HK-2 (cell line): Measurements from ENCODE around the gene B3GNT8.
"Not testable (repeated sequence)": the region's sequence is repeated elsewhere in the genome, so short reads cannot be mapped to it uniquely, and the experiment has no call there.

Experiments
- DNase-seq: peaks from one replicate; pipeline ENCODE4 v3.0.0-alpha.2; 2018; ENCODE audit not compliant: unreplicated experiment

The B3GNT8 gene

GRCh38 chr19:41391618-41392017 lies 35.6 kb downstream of the B3GNT8 start:
- DNase-seq, result no peak

- no peak for DNase-seq
Measured at GRCh38 chr19:41386442-41386841, 40.7 kb downstream of the B3GNT8 start.

GRCh38 chr19:41384351-41384750 lies 42.8 kb downstream of the B3GNT8 start:
- peak; percentile 43 for DNase-seq

- DNase-seq, result not testable (repeated sequence)
Measured at GRCh38 chr19:41381536-41381935, 45.6 kb downstream of the B3GNT8 start.

DNA sequence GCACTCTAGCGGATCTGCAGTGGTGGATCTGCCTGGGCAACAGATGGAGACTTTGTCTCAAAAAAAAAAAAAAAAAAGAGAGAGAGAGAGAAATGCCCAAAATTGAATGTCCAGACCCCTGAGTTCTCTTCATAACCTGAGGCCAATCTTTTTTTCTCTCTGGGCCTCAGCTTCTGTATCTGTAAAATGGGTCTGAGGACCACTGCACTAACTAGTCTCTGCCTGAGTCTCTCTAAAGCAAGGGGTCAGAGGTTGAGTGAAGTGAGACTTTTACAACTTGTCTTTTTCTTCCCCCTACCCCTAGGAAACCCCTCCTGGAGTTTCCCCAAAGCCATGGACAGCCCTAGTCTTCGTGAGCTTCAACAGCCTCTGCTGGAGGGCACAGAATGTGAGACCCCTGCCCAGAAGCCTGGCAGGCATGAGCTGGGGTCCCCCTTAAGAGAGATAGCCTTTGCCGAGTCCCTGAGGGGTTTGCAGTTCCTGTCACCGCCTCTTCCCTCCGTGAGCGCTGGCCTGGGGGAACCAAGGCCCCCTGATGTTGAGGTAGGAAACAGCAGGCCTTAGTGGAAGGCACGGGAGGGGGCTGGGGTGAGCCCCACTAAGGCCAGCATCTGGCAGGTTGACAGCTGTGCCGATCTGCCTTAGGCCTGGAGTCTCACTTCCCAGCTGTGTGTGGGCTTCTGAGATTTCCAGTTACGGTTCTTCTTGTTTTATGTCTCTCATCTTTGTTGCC lies 49.0 kb downstream of the B3GNT8 start:
- no peak for DNase-seq

DNA sequence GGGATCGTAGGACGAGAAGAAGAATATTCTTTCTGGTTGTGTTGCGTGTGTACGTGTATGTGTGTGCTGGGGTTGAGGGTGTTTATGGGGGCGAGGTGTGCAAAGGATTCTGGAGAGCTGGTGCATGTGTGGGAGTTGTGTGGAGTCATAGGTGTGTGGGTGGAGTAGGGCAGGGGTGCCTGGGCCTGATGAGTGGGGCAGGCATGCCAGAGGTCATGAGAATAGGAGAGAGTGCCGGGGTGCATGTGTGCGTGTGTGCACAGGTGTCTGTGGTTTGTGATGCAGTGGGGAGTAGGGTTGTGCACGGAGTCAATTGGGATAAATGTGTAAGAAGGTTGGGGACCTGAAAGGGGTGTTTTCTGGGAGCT lies 50.2 kb downstream of the B3GNT8 start:
- no peak for DNase-seq

- no peak for DNase-seq
Measured at GRCh38 chr19:41376241-41376997, 50.8 kb downstream of the B3GNT8 start, which contains the start of gene TMEM91. Gene TMEM91 (plus strand): TSS chr19:41376533. CDS start chr19:41378310, 1,777 bp downstream.
